ENCODE measurements around the gene CCDC60.

Gene CCDC60

GRCh38 chr12:119461636-119462214 lies 127.2 kb downstream of the CCDC60 start:
- Histone ChIP-seq H3K36me3 (no peaks in the 10 kb centered on the region), H3K4me3 (ENCODE audit: low read depth, low read length) (no peak overlapping the region), H3K27ac (no peak overlapping the region), H3K27me3 (ENCODE audit: insufficient read depth, low read depth, severe bottlenecking) (no peaks in the 10 kb centered on the region), H3K9me3 (ENCODE audit: severe bottlenecking) (no peaks in the 10 kb centered on the region)
- TF ChIP-seq, protein P1, sequence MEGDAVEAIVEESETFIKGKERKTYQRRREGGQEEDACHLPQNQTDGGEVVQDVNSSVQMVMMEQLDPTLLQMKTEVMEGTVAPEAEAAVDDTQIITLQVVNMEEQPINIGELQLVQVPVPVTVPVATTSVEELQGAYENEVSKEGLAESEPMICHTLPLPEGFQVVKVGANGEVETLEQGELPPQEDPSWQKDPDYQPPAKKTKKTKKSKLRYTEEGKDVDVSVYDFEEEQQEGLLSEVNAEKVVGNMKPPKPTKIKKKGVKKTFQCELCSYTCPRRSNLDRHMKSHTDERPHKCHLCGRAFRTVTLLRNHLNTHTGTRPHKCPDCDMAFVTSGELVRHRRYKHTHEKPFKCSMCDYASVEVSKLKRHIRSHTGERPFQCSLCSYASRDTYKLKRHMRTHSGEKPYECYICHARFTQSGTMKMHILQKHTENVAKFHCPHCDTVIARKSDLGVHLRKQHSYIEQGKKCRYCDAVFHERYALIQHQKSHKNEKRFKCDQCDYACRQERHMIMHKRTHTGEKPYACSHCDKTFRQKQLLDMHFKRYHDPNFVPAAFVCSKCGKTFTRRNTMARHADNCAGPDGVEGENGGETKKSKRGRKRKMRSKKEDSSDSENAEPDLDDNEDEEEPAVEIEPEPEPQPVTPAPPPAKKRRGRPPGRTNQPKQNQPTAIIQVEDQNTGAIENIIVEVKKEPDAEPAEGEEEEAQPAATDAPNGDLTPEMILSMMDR (IDR thresholded peaks at IDR 0.05; ENCODE audit: low read depth, low read length) = no peak
- DNase-seq = no peak

- Histone ChIP-seq H3K27ac (no peak overlapping the region), H3K9me3 (ENCODE audit: severe bottlenecking) (no peaks in the 10 kb centered on the region), H3K4me3 (ENCODE audit: low read depth, low read length) (no peak overlapping the region), H3K27me3 (ENCODE audit: insufficient read depth, low read depth, severe bottlenecking) (no peaks in the 10 kb centered on the region), H3K36me3 (no peaks in the 10 kb centered on the region)
- TF ChIP-seq, protein P1 (IDR thresholded peaks at IDR 0.05; ENCODE audit: low read depth, low read length) = no peak
- DNase-seq = no peak
These were observed 128.8 kb downstream of the CCDC60 start for GRCh38 chr12:119463211-119463926.

DNA sequence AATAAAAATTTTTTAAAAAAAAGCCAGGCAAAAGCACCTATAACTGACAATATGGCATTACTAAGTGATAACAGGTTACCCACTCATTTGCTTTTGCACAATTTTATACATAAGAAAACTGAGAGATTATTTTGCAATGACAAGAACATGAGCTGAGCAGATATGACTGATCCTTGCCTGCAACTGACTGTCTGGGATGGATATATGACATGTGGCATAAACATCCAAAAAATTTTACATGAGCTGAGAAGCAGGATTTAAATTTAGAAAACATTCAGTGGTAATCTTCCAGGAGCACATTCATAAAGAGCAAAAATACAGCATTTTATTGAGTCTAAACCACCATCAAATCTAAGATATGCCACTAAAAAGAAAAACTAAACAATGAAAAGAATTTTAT lies 133.8 kb downstream of the CCDC60 start:
- Histone ChIP-seq H3K4me3 (ENCODE audit: low read depth, low read length) (no peak overlapping the region), H3K27ac (no peak overlapping the region), H3K27me3 (ENCODE audit: insufficient read depth, low read depth, severe bottlenecking) (no peaks in the 10 kb centered on the region), H3K9me3 (ENCODE audit: severe bottlenecking) (no peaks in the 10 kb centered on the region), H3K36me3 (no peaks in the 10 kb centered on the region)
- TF ChIP-seq, protein P1 (IDR thresholded peaks at IDR 0.05; ENCODE audit: low read depth, low read length) = no peak
- DNase-seq = no peak

DNA sequence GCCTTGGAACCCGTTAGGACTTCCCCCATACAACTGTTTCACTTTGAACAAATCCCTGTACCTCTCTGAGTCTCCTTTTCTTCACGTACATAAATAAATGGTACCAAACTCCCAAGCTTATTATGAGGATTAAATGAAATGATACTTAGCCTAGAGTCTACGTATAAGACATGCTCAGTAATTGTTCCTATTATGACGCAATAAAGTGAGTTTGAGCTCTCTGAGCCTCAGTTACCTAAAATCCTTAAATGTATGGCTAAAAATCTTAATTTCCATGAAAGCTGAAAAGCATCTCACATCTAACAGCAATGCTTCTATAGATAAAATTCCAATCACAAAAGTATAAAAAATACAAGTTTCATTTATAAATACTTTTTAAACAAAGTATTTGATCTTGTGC lies 141.1 kb downstream of the CCDC60 start:
- Histone ChIP-seq H3K4me3 (ENCODE audit: low read depth, low read length) (no peak overlapping the region), H3K36me3 (no peaks in the 10 kb centered on the region), H3K27ac (no peak overlapping the region), H3K27me3 (ENCODE audit: insufficient read depth, low read depth, severe bottlenecking) (no peaks in the 10 kb centered on the region), H3K9me3 (ENCODE audit: severe bottlenecking) (no peaks in the 10 kb centered on the region)
- no peak for DNase-seq
- TF ChIP-seq, protein P1 (IDR thresholded peaks at IDR 0.05; ENCODE audit: low read depth, low read length) = no peak

DNA sequence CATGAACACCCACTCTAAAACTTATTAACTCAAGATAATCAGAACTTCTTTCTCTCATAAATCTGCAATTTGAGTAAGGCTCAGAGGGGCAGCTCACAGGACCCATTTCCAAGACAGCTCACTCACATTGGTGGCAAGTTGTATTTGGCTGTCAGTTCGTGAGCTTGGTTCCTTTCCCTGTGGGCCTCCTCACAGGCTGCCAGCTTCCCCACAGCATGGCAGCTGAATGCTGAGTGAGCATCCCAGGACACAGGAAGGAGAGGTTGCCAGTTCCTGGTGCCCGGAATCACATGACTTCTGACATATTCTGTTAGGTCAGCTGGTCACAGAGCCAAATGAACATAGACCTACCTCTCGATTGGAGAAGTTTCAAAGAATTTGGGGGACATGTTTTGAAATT lies 142.4 kb downstream of the CCDC60 start:
- Histone ChIP-seq H3K36me3 (no peaks in the 10 kb centered on the region), H3K27me3 (ENCODE audit: insufficient read depth, low read depth, severe bottlenecking) (no peaks in the 10 kb centered on the region), H3K27ac (no peak overlapping the region), H3K4me3 (ENCODE audit: low read depth, low read length) (no peak overlapping the region), H3K9me3 (ENCODE audit: severe bottlenecking) (no peaks in the 10 kb centered on the region)
- no peak for DNase-seq
- TF ChIP-seq, protein P1 (IDR thresholded peaks at IDR 0.05; ENCODE audit: low read depth, low read length) = no peak

All from WERI-Rb-1 (cell line).